ENCODE measurements around the gene WNK4.

DNA sequence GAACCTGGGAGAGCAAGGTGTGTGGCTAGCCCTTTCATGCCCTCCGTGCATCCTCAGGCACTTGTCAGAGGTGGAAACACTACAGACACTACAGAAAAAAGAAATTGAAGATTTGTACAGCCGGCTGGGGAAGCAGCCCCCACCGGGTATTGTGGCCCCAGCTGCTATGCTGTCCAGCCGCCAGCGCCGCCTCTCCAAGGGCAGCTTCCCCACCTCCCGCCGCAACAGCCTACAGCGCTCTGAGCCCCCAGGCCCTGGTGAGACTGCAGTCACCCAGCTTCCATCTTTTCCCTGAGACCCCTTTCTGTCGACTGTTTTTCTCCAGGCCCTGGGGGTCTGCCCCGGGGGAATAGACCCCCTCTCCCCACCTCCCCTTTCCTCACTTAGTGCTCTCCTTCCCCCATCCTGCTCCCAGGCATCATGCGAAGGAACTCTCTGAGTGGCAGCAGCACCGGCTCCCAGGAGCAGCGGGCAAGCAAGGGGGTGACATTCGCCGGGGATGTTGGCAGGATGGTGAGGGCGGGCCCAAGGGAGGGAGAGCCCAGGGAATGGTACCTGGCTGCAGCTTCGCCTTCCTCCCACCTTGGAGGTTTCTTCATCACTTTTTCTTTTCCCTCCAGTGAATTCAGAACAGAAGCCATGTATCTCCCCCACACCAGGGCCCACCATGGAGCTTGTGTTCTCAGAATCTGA is 15.8 kb downstream of the WNK4 start:
- no peak for TF ChIP-seq EP300 (IDR thresholded peaks at IDR 0.05)
- TF ChIP-seq, protein P1, sequence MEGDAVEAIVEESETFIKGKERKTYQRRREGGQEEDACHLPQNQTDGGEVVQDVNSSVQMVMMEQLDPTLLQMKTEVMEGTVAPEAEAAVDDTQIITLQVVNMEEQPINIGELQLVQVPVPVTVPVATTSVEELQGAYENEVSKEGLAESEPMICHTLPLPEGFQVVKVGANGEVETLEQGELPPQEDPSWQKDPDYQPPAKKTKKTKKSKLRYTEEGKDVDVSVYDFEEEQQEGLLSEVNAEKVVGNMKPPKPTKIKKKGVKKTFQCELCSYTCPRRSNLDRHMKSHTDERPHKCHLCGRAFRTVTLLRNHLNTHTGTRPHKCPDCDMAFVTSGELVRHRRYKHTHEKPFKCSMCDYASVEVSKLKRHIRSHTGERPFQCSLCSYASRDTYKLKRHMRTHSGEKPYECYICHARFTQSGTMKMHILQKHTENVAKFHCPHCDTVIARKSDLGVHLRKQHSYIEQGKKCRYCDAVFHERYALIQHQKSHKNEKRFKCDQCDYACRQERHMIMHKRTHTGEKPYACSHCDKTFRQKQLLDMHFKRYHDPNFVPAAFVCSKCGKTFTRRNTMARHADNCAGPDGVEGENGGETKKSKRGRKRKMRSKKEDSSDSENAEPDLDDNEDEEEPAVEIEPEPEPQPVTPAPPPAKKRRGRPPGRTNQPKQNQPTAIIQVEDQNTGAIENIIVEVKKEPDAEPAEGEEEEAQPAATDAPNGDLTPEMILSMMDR (IDR thresholded peaks at IDR 0.05) = no peak
